Type B pancreatic cell (in vitro differentiated cells): Measurements from ENCODE around the gene SRP14. TPM values are rescaled to one million over a fixed set of nuclear protein-coding genes. Genes with fewer than 3 reads are reported as not detected.

ENCODE experiments used
- DNase-seq: peaks from one replicate; pipeline ENCODE4 v3.0.0; 2021; ENCODE audit warnings: mixed read lengths; ENCODE audit not compliant: unreplicated experiment; ENCODE audit errors: extremely low spot score
- H3K27ac Mint-ChIP-seq: 2 replicates; pipeline ENCODE4 v1.8.0; 2021; ENCODE audit warnings: mild to moderate bottlenecking, mixed read lengths
- H3K27me3 Mint-ChIP-seq: 2 replicates; pipeline ENCODE4 v1.8.0; 2021; ENCODE audit warnings: mixed read lengths
- H3K36me3 Mint-ChIP-seq: 2 replicates; pipeline ENCODE4 v1.8.0; 2021; ENCODE audit warnings: mixed read lengths
- H3K4me1 Mint-ChIP-seq: one replicate; pipeline ENCODE4 v1.8.0; 2021; ENCODE audit warnings: mixed read lengths; ENCODE audit not compliant: unreplicated experiment
- H3K4me3 Mint-ChIP-seq: 2 replicates; pipeline ENCODE4 v1.8.0; 2021; ENCODE audit warnings: mild to moderate bottlenecking, mixed read lengths
- H3K9me3 Mint-ChIP-seq: 2 replicates; pipeline ENCODE4 v1.8.0; 2021; ENCODE audit warnings: mixed read lengths
- total RNA-seq: library from RNA; stranded (reverse); gene quantifications from 2 replicates; pipeline ENCODE4 v1.2.1, GENCODE V29; 2021; ENCODE audit warnings: low replicate concordance
- TF ChIP-seq, protein P1 (sequence below): fragments of 200-600 bp; sonication (generic); conservative IDR thresholded peaks from 2 replicates; pipeline ENCODE4 v1.5.0; 2021; ENCODE audit warnings: antibody characterized with exemption, mild to moderate bottlenecking

SRP14 gene
- total RNA-seq, 1 donor from 2014 or later = 235 TPM

DNA sequence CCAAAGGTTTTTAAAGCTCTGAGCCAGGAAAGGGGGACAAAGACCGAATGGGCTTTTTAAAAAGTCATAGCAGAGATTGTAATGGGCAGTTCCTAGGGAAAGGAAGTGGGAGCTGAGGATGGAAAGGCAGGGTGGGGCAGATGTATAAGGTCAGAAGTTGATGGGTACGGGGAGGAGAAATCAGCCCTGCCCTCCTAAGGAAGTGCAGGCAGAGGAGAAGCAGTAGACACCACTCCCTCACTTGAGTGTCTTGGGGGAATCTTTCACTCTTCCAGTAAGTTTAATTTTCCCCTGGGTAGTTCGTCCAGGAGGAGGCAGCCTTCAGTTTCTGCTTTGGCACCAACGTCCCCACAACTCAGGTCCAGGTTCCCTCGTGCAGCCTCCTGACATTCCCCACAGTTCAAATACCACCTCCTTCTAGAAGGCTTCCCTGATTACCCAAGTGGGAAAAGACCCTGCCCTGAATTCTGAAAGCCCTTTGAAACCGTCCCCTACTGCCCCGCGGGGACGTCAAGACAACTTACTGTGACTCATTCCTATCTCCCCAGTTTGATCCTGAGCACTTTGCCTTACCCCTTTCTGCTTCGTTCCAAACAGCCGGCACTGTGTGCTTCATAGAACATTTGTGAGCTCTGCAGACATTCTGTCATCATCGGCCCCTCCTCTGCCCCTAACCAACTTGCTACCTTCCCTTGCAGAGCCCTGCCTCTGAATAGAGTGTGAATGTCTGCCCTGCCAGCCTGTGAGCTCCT, 14.3 kb upstream of the SRP14 start:
- Mint-ChIP-seq H3K4me3 (no peak overlapping the region), H3K27ac (peak overlapping the region; percentile 27)
- DNase-seq = peak; percentile 24

DNA sequence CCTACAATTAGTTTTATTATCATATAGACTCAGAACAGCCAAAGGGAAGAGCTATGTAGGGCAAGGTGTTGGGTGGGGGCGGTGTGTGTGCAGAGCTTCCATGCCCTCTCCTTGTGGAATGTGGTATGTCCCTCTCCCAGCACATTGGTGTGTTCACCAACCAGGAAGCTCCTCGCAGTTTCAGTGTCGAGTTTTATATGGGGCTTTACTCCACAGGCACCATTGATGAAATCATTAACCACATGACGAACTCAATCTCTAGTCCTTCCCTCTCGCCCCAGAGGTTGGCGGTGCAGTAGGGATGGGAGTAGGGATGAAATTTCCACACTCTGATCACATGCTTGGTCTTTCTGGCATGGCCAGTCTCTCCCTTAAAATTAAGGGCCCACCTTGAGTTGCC, 13.6 kb upstream of the SRP14 start:
- no peaks in the 10 kb centered on the region for H3K9me3 Mint-ChIP-seq
- peak; percentile 7 for DNase-seq
- no peaks in the 10 kb centered on the region for H3K27me3 Mint-ChIP-seq
- no peak overlapping the region for H3K4me3 Mint-ChIP-seq
- H3K4me1 Mint-ChIP-seq = peaks cover 57% of the 10 kb centered on the region
- peak overlapping the region; percentile 21 for H3K27ac Mint-ChIP-seq
- H3K36me3 Mint-ChIP-seq = peaks cover 3% of the 10 kb centered on the region
- TF ChIP-seq, protein P1, sequence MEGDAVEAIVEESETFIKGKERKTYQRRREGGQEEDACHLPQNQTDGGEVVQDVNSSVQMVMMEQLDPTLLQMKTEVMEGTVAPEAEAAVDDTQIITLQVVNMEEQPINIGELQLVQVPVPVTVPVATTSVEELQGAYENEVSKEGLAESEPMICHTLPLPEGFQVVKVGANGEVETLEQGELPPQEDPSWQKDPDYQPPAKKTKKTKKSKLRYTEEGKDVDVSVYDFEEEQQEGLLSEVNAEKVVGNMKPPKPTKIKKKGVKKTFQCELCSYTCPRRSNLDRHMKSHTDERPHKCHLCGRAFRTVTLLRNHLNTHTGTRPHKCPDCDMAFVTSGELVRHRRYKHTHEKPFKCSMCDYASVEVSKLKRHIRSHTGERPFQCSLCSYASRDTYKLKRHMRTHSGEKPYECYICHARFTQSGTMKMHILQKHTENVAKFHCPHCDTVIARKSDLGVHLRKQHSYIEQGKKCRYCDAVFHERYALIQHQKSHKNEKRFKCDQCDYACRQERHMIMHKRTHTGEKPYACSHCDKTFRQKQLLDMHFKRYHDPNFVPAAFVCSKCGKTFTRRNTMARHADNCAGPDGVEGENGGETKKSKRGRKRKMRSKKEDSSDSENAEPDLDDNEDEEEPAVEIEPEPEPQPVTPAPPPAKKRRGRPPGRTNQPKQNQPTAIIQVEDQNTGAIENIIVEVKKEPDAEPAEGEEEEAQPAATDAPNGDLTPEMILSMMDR = no peak

More for the DNA sequence above, 14.3 kb upstream of the SRP14 start:
- Mint-ChIP-seq H3K4me1 (peaks cover 57% of the 10 kb centered on the region), H3K36me3 (no peaks in the 10 kb centered on the region), H3K27me3 (no peaks in the 10 kb centered on the region), H3K9me3 (no peaks in the 10 kb centered on the region)
- TF ChIP-seq, protein P1 = no peak

DNA sequence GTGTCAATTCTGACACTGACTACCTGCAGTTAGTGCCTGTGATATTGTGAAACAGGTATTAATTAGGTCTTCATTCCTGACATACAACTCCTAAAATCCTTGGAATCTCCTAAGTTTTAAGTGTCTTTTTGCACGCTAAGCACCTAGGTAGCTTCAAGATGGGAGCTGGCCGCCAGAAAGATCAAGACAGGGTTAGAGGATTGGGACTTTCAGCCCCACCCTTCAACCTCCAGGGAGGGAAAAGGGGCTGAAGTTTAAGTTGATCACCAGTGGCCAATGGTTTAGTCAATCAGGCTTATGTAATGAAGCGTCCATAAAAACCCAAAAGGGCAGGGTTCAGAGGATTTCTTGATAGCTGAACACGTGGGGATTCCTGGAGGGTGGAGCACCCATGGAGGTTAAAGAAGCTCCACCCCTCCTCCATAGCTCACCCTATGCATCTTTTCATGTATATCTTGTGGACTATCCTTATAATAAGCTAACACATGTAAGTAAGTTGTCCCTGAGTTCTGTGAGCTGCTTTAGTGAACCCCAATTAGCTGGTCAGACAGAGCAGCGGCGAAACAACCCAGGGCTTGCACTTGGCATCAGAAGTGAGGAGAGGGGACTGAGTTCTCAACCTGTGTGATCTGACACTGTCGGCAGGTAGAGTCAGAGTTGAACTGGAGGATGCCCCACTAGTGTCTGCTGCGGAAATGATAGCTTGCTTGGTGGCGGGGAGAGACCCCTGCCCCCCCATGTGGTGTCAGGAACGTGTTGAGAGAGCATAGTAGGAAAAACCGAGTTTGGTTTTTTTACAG, 12.8 kb upstream of the SRP14 start:
- TF ChIP-seq, protein P1 = no peak
- H3K27ac Mint-ChIP-seq = peak overlapping the region; percentile 82

DNA sequence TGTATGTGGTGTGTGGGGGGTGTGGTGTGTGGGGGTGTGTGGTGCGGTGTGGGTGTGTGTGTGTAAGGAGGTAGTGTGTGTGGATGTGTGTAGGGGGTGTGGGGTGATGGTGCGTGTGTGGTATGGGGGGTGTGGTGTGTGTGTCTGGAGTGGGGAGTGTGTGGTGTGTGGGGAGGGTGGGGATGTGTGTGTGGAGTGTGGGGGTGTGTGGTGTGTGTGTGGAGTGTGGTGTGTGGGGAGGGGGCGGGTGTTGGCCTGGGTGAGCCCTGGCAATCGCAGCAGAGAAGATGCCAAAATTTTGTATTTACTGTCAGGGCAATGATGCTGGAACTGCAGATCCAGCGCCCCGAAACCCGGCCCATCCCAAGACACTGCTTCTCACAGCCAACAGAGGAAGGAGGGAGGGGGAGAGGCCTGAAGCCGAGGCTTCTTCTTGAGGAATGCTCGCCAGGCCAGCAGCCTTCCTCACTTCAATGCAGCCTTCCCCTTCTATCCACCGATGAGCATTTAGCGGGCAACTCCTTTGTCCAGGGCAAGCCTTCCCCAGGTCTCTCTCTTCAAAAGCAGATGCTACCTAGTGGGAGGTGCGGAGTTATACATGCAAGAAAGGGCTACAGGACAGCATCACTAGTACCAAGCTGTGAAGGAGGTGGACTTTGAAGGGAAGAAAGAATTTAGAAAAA, 11.9 kb upstream of the SRP14 start:
- no peak overlapping the region for H3K4me3 Mint-ChIP-seq
- no peaks in the 10 kb centered on the region for H3K27me3 Mint-ChIP-seq
- H3K36me3 Mint-ChIP-seq = peaks cover 3% of the 10 kb centered on the region
- DNase-seq = no peak
- no peaks in the 10 kb centered on the region for H3K9me3 Mint-ChIP-seq
- TF ChIP-seq, protein P1 = no peak
- peak overlapping the region; percentile 82 for H3K27ac Mint-ChIP-seq
- H3K4me1 Mint-ChIP-seq = peaks cover 62% of the 10 kb centered on the region

More for the DNA sequence above, 12.8 kb upstream of the SRP14 start:
- Mint-ChIP-seq H3K9me3 (no peaks in the 10 kb centered on the region), H3K36me3 (peaks cover 3% of the 10 kb centered on the region), H3K27me3 (no peaks in the 10 kb centered on the region), H3K4me3 (no peak overlapping the region), H3K4me1 (peaks cover 60% of the 10 kb centered on the region)
- DNase-seq = no peak

DNA sequence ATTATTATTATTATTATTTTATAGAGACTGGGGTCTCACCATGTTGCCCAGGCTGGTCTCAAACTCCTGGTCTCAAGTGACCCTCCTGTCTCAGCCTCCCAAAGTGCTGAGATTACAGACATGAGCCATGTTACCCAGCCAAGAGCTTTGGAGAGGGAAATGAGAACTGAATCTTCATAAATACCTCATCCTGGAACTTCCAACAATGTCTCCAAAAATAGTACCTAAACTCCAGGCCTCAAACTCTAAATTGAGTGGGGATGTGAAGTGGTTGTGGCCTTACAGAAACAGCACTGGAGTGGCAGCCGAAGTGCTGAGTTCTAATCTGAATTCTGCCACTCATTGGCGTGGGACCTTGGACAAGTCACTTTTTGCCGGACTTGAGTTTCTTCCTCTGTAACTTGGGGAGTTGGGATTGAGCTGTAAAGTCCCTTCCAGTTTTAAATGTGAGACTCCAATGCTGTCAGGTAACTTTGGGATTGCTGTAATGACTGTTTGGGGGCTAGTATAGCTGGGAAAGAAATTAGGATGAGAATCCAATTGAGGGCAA, 10.0 kb upstream of the SRP14 start:
- Mint-ChIP-seq H3K4me1 (peaks cover 70% of the 10 kb centered on the region), H3K27me3 (no peaks in the 10 kb centered on the region), H3K36me3 (peaks cover 3% of the 10 kb centered on the region), H3K4me3 (peak overlapping the region; percentile 6), H3K27ac (no peak overlapping the region), H3K9me3 (no peaks in the 10 kb centered on the region)
- no peak for DNase-seq
- TF ChIP-seq, protein P1 = no peak
